HG03045 (cell line): ENCODE results near the gene RBPJ.

ENCODE experiments used
- ATAC-seq: cut with Tn5 transposase; IDR thresholded peaks from one replicate; pipeline ENCODE4 v1.9.1; 2021; ENCODE audit warnings: mild to moderate bottlenecking, moderate library complexity; ENCODE audit not compliant: unreplicated experiment

RBPJ gene

GRCh38 chr4:26412381-26413372 lies 91.9 kb downstream of the RBPJ start:
- no peak for ATAC-seq

GRCh38 chr4:26413582-26413981 lies 92.8 kb downstream of the RBPJ start:
- no peak for ATAC-seq

DNA sequence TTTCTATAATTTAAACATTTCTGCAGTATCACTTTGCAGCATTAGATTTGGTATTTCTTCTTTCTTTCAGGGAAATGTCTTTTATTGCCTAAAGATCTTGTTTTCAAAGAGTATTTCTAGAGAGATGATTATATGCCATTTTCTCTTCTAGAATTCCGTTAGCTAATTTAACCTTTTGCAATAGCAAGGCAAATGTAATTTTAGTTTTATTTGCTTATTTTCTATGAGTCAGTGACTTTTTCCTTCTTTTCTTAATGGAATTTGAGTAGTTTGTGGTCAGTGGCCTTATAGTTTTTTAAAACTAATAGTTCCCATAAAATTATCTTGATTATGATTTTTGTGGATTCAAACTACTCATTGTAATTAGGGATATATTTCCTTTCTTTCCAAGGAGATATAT lies 97.3 kb downstream of the RBPJ start:
- ATAC-seq = no peak

DNA sequence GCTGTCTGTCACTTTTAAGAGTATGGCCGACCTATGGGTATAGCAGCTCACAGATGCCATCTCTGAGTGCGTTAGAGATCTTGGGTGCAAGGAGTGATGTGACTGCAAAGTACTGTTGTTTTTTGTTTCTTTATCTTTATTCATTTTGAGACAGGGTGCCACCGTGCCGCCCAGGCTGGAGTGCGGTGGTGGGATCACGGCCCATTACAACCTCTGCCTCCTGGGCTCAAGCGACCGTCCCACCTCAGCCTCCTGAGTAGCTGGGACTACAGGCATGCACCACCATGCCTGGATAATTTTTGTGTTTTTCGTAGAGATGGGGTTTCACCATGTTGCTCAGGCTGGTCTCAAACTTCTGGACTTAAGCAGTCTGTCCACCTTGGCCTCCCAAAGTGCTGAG lies 98.0 kb downstream of the RBPJ start:
- no peak for ATAC-seq

- no peak for ATAC-seq
Observed at GRCh38 chr4:26420438-26420837, 99.6 kb downstream of the RBPJ start.

DNA sequence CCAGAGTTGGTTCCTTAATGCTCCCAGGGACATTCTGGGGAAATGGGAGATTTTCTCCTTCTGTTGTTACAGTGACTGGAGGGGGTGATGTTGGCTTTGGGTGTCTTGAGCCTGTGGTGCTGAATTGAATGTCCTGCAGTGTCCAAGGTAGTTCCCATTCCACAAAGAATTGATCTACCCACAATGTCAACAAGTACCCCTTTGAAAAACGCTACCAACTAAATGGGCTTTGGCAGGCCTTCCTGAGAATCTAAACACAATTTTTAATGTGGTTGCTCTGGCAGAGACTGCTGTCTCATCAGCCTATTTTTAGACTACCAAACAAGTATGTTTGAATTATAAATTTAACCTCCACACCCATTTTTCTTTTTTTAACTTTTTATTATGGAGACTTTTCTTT lies 100.1 kb downstream of the RBPJ start:
- no peak for ATAC-seq

- no peak for ATAC-seq
Observed at GRCh38 chr4:26424153-26424552, 103.3 kb downstream of the RBPJ start.

DNA sequence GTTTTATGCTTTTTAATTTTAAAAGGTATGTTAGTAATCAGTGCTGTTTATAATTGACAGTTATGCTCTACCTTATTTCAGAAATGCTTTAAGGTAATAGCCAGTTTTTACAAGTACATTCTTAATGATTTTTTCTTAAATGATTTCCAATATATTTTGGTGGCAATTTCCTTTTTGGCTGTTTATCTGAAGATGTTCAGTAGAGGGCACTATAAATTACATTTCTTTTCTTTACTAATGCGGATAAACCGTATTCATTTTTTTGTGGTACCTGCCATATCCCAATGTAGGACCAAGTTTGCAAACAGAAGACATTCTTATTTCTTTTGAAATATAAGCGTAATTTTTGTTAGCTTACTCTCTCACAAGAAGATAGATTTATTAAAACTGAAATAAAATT lies 104.0 kb downstream of the RBPJ start:
- no peak for ATAC-seq

- no peak for ATAC-seq
Observed at GRCh38 chr4:26425953-26426352, 105.1 kb downstream of the RBPJ start.

GRCh38 chr4:26426892-26427291 lies 106.1 kb downstream of the RBPJ start:
- no peak for ATAC-seq

GRCh38 chr4:26429910-26430309 lies 109.1 kb downstream of the RBPJ start:
- ATAC-seq = no peak

DNA sequence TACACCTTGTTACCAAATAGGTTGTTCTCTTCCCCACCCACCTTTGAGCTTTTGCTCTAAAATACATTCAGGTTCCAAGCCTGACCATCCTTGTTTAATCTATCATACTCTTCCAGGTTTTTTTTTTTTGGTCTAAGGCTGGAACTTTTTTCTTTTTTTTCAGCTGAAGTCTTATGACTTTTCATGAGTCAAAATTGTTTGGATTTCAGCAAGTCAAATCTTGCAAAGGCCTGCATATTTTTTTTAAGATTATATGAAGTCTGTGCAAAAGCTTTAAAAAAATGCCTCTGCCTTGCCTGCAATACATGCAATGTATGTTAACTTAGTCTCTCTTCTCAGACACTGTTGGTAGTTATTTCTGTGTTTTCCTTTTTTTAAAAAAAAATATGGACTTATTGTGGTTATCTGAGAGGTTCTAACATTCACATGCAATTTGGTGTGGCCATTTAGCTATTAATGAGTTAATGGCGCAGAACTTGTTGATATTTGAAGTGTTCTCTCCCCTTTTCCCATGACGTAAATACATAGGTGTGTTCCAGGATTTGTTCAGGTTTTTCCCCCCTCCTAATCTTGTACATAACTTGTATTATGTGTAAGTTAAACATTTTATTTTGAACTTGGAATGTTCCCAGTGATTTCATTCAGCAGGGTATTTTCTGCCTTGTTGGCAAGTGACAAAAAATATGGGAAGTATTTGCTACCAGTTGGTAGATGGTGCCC lies 110.8 kb downstream of the RBPJ start:
- ATAC-seq = no peak

DNA sequence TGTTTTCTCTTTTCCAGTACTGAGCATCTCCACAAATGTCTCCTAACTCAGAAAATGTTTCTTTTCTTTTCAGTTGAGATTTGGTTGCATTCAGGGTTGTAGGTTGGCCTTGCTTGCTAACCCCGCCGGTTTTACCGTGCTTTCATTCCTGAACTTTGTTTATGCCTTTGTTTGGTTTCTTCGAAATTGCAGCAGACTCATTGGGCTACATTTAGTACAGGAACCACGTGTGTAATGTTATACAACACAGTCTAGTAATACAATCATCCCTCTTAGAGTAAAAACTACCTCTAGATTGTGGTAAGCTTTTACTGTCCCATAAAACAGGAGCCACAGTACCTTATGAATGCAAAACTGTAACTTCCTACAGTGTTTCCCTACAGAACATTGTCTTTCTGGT lies 111.6 kb downstream of the RBPJ start:
- ATAC-seq = no peak

GRCh38 chr4:26433556-26433955 lies 112.7 kb downstream of the RBPJ start:
- no peak for ATAC-seq

- ATAC-seq = no peak
Observed at GRCh38 chr4:26434030-26434639, 113.3 kb downstream of the RBPJ start.

DNA sequence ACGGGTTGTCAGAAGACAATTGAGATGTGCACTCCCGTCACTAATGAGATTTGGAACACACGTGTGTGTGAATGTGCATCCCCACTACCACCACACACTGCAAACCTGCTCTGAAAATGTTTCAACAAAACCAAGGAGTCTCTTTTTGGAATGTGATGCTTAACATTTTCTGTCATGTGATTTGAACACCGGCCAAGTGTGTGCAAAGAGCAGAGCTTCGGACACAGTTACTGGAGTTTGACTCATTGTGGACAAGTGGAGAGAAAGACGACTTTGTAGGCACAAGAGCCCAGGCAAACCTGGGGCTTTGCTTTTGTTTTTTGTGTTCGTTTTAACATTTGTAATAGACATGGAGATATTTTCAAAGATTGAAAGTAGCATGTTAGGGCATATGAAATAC lies 120.3 kb downstream of the RBPJ start:
- no peak for ATAC-seq

GRCh38 chr4:26441771-26442170 lies 121.0 kb downstream of the RBPJ start:
- ATAC-seq = no peak

GRCh38 chr4:26447378-26447777 lies 126.6 kb downstream of the RBPJ start:
- no peak for ATAC-seq

GRCh38 chr4:26450418-26450817 lies 129.6 kb downstream of the RBPJ start:
- ATAC-seq = no peak

DNA sequence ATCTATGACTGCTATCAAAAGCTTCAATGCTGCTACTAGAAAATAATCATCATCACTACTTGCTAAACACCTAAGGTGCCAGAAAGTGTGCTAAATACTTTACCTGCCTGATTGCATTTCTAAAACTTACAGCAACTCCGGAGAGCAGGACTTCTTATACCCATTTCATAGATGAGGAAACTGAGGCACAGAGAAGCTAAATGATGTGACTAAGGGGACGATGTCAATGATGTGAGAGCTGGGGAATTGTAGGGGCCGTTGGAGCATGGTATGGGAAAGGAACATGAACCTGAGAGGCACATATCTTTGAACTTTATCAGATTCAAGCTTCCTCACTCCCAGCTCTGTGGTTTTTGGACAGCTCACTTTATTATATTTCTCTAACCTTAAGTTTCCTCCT lies 130.8 kb downstream of the RBPJ start:
- no peak for ATAC-seq
